Activated gamma-delta T cell (primary cell): ENCODE results near the gene OSBP2.

Experiments
- DNase-seq: peaks from one replicate; lab custom pipeline; 2025; lab: John Stamatoyannopoulos, UW

OSBP2 gene

DNA sequence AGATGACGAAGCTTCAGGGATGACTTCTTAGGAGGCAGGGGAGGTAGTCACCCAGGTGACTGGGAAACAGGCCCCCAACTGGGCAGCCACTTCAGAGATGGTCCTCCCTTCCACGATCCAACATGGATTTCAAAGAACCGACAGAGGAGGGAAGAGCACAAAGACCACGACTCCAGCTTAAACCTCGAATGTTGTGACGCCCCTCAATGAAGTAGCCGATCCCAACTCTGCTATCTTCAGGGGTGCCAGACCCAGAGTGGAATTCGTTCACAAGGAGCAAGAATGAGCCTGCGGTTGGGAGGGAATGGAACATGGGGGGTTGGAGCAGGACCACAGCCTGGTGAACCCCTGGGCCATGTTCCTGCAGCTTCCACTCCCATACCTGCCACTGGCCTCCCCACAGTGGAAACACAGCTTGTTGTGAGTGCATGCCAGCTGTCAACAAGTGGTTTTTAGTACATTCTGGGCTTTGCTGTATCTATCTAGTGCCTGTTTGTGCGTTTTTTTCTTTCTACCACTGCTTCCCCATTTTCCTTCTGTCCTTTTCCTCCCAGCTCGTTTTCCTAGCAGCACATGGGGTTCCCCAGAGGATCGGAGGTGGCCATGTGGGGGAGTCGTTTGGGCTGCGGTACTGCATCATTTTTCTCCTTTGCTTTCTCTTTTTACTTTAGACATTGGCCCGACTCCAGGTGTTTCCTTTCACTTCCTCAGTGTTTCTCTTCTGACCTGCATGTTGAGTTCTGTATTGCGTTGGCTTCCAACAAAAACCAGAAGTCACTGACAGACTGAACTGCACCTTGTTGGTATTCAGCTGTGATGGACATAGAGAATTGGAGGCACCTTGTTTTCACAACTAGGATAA is 208.1 kb downstream of the OSBP2 start:
- DNase-seq: no peak

DNA sequence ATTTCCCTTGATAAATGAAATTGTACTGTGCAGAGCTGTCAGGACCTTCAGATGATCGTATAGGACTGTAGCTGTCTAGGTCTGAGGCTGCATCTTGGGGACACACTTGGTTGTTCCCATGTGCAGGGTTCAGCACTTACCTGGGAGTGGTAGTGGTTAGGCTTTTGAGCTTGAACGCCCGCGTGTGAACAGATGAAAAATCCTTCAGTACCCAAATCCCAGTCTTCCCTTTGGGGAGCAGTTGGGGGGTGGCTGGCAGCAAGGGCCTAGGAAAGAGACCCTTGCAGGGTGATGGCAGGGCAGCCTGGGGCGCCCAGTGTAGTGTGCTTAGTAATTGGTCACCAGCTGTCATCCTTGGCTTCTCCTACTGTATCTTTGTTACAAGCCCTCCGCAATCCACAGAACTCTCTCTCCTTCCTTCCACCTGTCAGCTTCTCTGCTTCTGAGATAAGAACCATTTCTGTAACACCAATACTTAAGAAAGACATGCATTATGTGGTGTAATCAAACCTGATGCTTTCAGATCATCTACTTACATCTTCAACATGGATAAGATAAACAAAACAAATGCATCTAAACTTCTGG is 209.3 kb downstream of the OSBP2 start:
- DNase-seq: no peak

DNA sequence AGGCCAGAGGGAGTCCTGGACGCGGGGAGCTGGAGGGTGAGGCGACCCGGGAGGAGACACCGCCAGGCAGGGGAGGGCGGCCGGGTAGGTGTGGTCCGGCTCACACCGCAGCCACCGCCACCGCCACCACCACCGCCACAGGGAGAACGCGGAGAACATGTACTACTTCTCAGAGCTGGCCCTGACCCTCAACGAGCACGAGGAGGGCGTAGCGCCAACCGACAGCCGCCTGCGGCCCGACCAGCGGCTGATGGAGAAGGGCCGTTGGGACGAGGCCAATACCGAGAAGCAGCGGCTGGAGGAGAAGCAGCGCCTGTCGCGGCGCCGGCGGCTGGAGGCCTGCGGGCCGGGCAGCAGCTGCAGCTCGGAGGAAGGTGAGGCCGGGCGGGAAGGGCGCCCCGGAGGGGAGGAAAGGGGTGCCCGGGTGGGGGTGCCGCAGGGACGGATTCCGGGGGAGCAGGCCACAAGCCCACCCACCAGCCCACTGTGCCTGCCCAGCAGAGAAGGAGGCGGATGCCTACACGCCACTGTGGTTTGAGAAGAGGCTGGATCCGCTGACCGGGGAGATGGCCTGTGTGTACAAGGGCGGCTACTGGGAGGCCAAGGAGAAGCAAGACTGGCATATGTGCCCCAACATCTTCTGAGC is 211.1 kb downstream of the OSBP2 start:
- no peak for DNase-seq

DNA sequence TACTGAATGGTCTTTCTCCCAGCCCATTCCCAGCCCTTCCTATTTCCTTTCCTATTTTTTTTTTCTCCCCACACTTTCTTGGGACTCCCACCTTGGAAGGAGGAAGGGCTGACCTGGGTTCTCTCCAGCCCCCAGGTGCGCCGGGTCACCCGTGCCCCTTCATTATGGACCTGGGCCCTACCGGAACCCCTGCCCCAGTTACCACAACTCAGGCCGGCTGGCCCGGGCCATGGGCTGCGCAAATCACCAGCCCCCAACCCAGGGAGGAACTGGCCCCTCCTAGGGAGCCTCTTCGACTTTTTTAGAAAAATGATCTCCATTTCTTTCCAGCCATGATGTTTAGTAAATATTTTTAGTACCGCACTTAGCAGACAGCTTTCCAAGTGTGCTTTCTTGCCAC is 211.7 kb downstream of the OSBP2 start:
- no peak for DNase-seq

- no peak for DNase-seq
Measured at GRCh38 chr22:30906946-30907345, 212.3 kb downstream of the OSBP2 start.

DNA sequence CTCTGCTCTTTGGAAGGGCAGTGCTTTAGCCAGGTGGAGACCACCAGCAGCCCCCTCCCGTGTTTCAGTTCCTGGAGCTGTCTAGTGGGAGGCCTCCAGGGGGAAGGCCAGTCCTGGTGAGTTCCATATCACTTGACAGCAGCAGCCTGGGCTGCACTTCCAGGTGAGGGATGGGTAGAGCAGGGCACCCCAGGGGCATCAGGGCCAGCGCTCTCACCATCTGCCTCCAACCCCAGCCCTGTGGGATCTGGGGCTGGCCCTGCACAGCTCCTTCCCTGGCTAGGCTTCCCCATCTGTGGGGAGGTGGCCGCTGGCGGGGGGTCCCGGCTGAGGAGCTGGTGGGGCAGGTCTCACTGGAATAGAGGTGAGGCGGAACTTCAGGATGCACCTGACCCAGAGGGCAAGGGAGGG is 213.4 kb downstream of the OSBP2 start:
- DNase-seq: no peak

GRCh38 chr22:30909306-30909705 is 214.6 kb downstream of the OSBP2 start:
- DNase-seq: no peak

GRCh38 chr22:30910358-30910757 is 215.7 kb downstream of the OSBP2 start:
- DNase-seq: no peak

DNA sequence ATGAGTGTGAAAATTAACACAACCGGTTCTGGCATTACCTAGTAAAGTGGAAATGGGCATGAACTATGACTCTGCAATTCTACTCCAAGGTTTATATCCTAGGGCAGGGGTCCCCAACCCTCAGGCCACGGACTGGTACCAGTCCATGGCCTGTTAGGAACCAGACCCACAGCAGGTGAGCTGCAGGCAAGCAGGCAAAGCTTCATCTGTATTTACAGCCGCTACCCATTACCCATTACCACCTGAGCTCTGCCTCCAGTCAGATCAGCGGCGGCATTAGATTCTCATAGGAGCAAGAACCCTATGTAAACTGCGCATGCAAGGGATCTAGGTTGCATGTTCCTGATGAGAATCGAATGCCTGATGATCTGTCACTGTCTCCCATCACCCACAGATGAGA is 224.1 kb downstream of the OSBP2 start:
- DNase-seq: no peak

DNA sequence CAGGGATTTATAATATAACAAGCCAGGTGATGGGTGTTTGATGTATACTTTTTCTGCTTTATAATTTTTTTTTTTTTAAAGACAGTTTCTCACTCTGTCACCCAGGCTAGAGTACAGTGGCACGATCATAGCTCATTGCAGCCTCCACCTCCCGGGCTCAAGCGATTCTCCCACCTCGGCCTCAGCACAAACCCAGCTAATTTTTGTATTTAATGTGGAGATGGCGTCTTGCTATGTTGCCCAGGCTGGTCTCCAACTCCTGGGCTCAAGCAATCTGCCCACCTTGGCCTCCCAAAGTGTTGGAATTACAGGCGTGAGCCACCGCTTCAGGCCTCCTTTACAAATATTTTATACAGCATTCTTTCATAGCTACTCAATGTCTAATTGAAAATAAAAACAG is 225.3 kb downstream of the OSBP2 start:
- no peak for DNase-seq

DNA sequence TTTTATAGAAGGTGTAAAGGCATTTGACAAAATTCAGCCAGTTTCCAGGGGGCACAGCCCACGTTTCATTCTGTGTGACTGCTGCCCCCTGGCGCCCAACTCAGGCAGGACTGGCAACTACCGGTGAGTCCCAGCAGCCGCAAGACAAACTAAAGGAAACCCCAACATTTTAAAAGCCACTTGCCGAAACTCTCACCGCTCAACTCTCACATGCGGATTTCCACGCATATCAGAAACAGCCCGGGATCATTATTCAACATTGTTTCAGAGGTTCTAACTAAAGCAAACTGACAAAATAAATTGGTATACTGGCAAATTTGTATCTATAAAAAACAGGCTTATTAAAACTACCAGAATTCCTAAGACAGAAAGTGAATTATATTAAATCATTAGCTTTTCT is 225.7 kb downstream of the OSBP2 start:
- DNase-seq: peak; percentile 53

- no peak for DNase-seq
Measured at GRCh38 chr22:30921108-30921507, 226.4 kb downstream of the OSBP2 start.

DNA sequence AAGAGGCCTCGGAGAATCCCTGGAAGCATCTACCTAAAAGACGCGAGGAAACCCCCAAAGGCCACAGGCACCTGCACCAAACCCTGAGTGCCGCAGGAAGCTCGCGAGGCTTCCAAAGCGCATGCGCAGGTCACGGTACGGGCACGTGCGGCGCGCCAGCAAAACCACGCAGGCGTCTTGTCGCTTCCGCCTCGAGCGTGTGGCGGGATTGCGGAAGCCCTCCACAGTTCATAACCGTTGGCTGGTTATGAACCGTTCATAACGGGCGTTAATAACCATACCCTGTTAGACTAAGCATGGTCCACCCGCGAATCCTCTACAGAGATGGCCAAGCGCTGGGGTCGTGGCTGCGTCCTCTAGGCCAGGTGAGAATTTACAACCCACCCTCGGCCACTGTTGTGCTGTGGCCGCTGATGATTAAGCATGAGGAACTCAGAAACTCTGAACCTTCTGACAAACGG is 227.5 kb downstream of the OSBP2 start:
- DNase-seq: peak; percentile 60

- DNase-seq: no peak
Measured at GRCh38 chr22:30923168-30923900, 228.7 kb downstream of the OSBP2 start.

- DNase-seq: no peak
Measured at GRCh38 chr22:30925667-30926066, 231.0 kb downstream of the OSBP2 start.

GRCh38 chr22:30926706-30927105 is 232.0 kb downstream of the OSBP2 start:
- DNase-seq: no peak

DNA sequence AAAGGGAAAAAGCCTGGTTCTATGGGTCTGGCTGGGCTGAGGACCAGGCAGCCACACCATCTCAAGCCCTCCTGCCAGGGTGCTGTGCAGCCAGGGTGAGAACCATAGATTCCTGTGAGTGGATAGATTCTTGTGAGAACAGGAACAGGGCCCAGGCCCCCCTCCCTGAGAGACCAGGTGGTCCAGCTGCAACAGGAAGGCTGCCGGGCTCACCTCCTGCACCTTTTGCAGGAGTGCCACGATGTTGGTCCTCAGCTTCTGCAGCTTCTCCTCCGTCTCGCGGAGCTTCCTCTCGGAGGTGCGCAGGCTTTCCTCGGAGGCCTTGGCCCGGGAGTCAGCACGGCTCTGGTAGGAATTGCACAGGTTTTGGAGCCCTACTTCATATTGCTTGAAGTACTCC is 233.1 kb downstream of the OSBP2 start:
- DNase-seq: no peak

DNA sequence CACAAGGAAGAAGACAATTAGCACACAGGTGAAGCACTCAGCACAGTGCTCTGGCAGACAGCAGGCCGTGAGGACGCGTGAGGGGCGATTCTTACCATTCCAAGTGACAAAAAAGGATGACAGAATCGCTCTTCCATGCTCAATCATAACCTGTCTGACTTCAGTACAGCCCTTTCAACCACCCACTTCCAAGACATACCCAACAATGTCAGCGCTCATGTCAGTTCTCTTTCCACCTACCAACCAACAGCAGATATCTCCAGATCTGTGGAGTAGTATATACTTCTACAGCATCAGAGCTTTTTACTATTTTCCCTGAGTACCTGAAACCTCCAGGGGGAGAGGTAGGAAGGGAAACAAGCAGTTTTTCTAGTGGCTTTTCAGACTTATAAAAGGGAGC is 233.7 kb downstream of the OSBP2 start:
- no peak for DNase-seq

DNA sequence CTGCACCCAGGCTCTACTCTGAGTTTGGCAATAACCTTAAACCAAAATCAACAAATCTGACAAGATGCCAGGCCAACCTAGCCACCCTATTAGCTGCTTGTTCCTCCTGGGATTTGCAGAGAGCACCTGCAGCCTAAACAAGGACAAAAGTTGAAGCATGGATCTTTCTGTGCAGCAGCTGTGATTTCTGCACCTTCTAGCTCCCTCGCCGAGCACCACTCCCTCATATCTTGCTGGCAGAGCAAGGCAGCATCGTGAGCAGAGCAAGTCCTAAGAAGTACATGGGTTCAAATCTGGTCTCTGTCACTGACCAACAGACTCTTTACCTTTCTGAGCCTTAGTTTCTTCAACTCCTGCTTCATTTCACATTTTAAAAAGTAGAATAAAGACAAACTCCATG is 235.6 kb downstream of the OSBP2 start:
- no peak for DNase-seq

DNA sequence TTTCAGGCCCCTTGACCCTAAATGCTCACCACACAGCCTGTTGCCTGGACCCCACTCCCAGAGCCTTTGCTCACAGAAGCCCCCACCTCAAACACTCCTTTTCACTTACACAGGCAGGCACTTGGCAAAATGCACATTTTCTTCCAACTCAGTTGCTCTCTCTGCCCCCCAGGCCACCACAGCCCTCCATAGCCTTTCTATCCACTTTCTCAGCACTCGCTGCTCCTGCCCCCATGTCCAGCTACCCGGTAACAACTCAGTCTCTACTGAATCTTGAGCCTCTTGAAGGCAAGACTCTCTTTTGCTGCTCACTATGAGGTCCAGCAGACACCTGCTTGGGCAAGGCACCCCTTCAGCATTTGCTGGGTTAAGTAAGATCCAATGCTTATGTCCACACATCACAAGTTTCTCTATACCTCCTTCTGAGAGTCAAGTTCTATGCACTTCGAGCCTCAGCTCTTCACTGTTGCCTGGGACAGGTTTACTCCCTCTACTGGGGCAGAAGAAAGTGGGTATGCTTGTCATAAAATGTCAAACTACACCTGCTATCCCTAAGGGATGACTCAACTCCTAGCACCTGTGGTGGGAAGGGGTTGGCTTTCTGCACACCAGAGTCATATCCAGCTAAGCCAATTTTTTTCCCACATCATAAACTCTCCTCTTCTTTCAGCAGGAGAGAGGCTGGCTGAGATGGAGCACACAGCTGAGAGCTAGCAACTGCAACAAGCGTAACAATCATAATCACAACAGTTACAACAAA is 237.0 kb downstream of the OSBP2 start:
- no peak for DNase-seq

- DNase-seq: no peak
Measured at GRCh38 chr22:30932661-30933060, 238.0 kb downstream of the OSBP2 start.

DNA sequence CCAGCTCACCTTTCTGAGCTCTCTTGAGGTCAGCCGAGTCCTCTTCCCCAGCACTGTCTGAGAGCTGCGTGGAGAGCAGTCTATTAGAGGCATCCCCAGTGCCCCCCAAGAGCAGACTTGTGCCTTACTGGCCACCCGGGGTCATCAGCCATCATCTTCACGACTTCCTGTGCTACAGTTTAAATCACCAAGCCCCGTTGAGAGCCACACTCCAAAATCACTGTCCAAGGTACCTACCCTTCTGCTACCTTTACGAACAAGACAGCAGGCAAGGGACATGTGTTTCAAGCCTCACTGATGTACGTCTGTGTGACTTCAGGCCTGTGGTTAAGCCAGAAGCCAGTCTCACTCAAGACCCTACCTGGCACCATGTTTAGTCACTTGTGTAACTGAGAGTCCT is 238.8 kb downstream of the OSBP2 start:
- no peak for DNase-seq
